IMR-90 (cell line): Measurements from ENCODE around the gene PCYT1B. TPM values are rescaled to one million over a fixed set of nuclear protein-coding genes. Genes with fewer than 3 reads are reported as not detected.

Experiments used
- ATAC-seq: fragments of 200-7000 bp; cut with Tn5 transposase; 2 replicates; pipeline ENCODE4 v1.9.1; 2020; ENCODE audit warnings: low read depth, mild to moderate bottlenecking, moderate library complexity
- BruUV-seq: library from RNA; stranded (reverse); fragments of 400-500 nt; replicated peaks from 2 replicates; lab custom pipeline; 2021; lab: Mats Ljungman, UMichigan
- CTCF ChIA-PET: fragments of 300-600 bp; formaldehyde crosslinking; extraction: SDS; loops from one replicate; lab custom pipeline; 2021; ENCODE audit warnings: antibody characterized with exemption; lab: Yijun Ruan, JAX
- POLR2A ChIA-PET: fragments of 300-600 bp; sonication (Branson Sonifier 250); formaldehyde crosslinking; loops from one replicate; lab custom pipeline; 2022; ENCODE audit warnings: antibody characterized with exemption; ENCODE audit not compliant: unreplicated experiment; lab: Charles Lee
- DNase-seq: peaks from one replicate; pipeline ENCODE4 v3.0.0; 2013
- H2AFZ ChIP-seq: replicated peaks from 2 replicates; pipeline ENCODE3; 2013; ENCODE audit warnings: low read length, mild to moderate bottlenecking; ENCODE audit not compliant: poor library complexity
- H2AK5ac ChIP-seq: 2 replicates; pipeline ENCODE4 v1.6.1; 2013; ENCODE audit warnings: low read depth, low read length, inconsistent platforms
- H2AK9ac ChIP-seq: replicated peaks from 2 replicates; pipeline ENCODE3; 2013; ENCODE audit warnings: mild to moderate bottlenecking, low read depth, low read length, moderate library complexity; ENCODE audit not compliant: poor library complexity
- H2BK120ac ChIP-seq: 2 replicates; pipeline ENCODE4 v1.6.1; 2013; ENCODE audit warnings: low read depth, low read length, inconsistent platforms
- H2BK15ac ChIP-seq: 3 replicates; pipeline ENCODE4 v1.6.1; 2013; ENCODE audit warnings: low read depth, low read length, inconsistent platforms
- H2BK20ac ChIP-seq: 2 replicates; pipeline ENCODE4 v1.6.1; 2013; ENCODE audit warnings: low read depth, mild to moderate bottlenecking, inconsistent platforms, low read length, moderate library complexity
- H2BK5ac ChIP-seq: 2 replicates; pipeline ENCODE4 v1.6.1; 2013; ENCODE audit warnings: mild to moderate bottlenecking, low read depth, low read length, inconsistent platforms; ENCODE audit not compliant: poor library complexity, severe bottlenecking
- H3K14ac ChIP-seq: replicated peaks from 2 replicates; pipeline ENCODE4 v1.6.1; 2013; ENCODE audit warnings: low read depth, low read length, inconsistent platforms
- H3K18ac ChIP-seq: 2 replicates; pipeline ENCODE4 v1.6.1; 2013; ENCODE audit warnings: low read depth, low read length, control low read depth
- H3K23ac ChIP-seq: 2 replicates; pipeline ENCODE4 v1.6.1; 2013; ENCODE audit warnings: low read depth, low read length, inconsistent platforms
- H3K27ac ChIP-seq: 2 replicates; pipeline ENCODE4 v1.5.1; 2013; ENCODE audit warnings: mild to moderate bottlenecking, control low read depth, low read length; ENCODE audit not compliant: insufficient read depth
- H3K27me3 ChIP-seq: 2 replicates; pipeline ENCODE4 v1.6.1; 2013; ENCODE audit warnings: low read length; ENCODE audit not compliant: control insufficient read depth, insufficient read depth
- H3K36me3 ChIP-seq: 2 replicates; pipeline ENCODE4 v1.6.1; 2013; ENCODE audit warnings: low read length, mixed read lengths; ENCODE audit not compliant: control insufficient read depth, insufficient read depth
- H3K4ac ChIP-seq: 2 replicates; pipeline ENCODE4 v1.6.1; 2013; ENCODE audit warnings: low read depth, low read length, inconsistent platforms
- H3K4me1 ChIP-seq: 2 replicates; pipeline ENCODE4 v1.6.1; 2013; ENCODE audit warnings: low read length, mixed read lengths; ENCODE audit not compliant: control insufficient read depth, insufficient read depth
- H3K4me2 ChIP-seq: 2 replicates; pipeline ENCODE4 v1.6.1; 2013; ENCODE audit warnings: low read depth, mild to moderate bottlenecking, control low read depth, low read length, moderate library complexity
- H3K4me3 ChIP-seq: 2 replicates; pipeline ENCODE4 v1.5.1; 2013; ENCODE audit warnings: low read depth, mild to moderate bottlenecking, control low read depth, low read length, moderate library complexity; ENCODE audit not compliant: insufficient read depth
- H3K56ac ChIP-seq: 2 replicates; pipeline ENCODE4 v1.6.1; 2013; ENCODE audit warnings: low read length, inconsistent platforms; ENCODE audit not compliant: insufficient read depth; ENCODE audit errors: extremely low read depth
- H3K79me1 ChIP-seq, 2 experiments: 2 replicates each; pipeline ENCODE4 v1.6.1; 2013; ENCODE audit warnings: low read length in 2 of 2, inconsistent platforms in 1 of 2, low read depth in 1 of 2
- H3K9ac ChIP-seq: 2 replicates; pipeline ENCODE4 v1.6.1; 2013; ENCODE audit warnings: low read depth, low read length, control low read depth
- H3K9me1 ChIP-seq: 2 replicates; pipeline ENCODE4 v1.6.1; 2013; ENCODE audit warnings: low read length, inconsistent platforms; ENCODE audit not compliant: insufficient read depth
- H3K9me3 ChIP-seq: 2 replicates; pipeline ENCODE4 v1.6.1; 2013; ENCODE audit warnings: low read length; ENCODE audit not compliant: control insufficient read depth, insufficient read depth
- H4K20me1 ChIP-seq: 2 replicates; pipeline ENCODE4 v1.6.1; 2013; ENCODE audit warnings: low read length, inconsistent platforms; ENCODE audit not compliant: insufficient read depth
- H4K5ac ChIP-seq: 2 replicates; pipeline ENCODE4 v1.6.1; 2013; ENCODE audit warnings: mild to moderate bottlenecking, low read depth, low read length, control low read depth
- H4K8ac ChIP-seq, 2 experiments: 2 replicates each; pipeline ENCODE4 v1.6.1; 2013; ENCODE audit warnings: low read depth in 2 of 2, low read length in 2 of 2, control low read depth in 1 of 2, inconsistent platforms in 1 of 2
- H4K91ac ChIP-seq: 2 replicates; pipeline ENCODE4 v1.6.1; 2013; ENCODE audit warnings: low read depth, low read length, inconsistent platforms; ENCODE audit not compliant: insufficient read depth
- CEBPB ChIP-seq: IDR thresholded peaks from 2 replicates; pipeline ENCODE4 v1.6.1; 2012; ENCODE audit warnings: low read depth, low read length, improper control_type of control experiment
- CHD1 ChIP-seq: IDR thresholded peaks from 2 replicates; pipeline ENCODE4 v1.6.1; 2012; ENCODE audit warnings: low read depth, low read length, improper control_type of control experiment
- ELK1 ChIP-seq: fragments of 150-350 bp; IDR thresholded peaks from 2 replicates; pipeline ENCODE4 v1.6.1; 2016; ENCODE audit warnings: low read depth, mild to moderate bottlenecking, low read length, moderate library complexity, borderline replicate concordance
- FOS ChIP-seq: fragments of 150-350 bp; IDR thresholded peaks from 2 replicates; pipeline ENCODE4 v1.6.1; 2016; ENCODE audit warnings: low read depth, low read length
- MAZ ChIP-seq: IDR thresholded peaks from 2 replicates; pipeline ENCODE4 v1.6.1; 2012; ENCODE audit warnings: low read depth, mild to moderate bottlenecking, low read length, improper control_type of control experiment, moderate library complexity, borderline replicate concordance
- POLR2A ChIP-seq: IDR thresholded peaks from 2 replicates; pipeline ENCODE4 v1.6.1; 2012; ENCODE audit warnings: mild to moderate bottlenecking, low read depth, low read length
- RAD21 ChIP-seq: IDR thresholded peaks from 2 replicates; pipeline ENCODE4 v1.6.1; 2012; ENCODE audit warnings: low read length, improper control_type of control experiment
- WGBS, 2 experiments: methylation state at CpG; one replicate each; pipeline versions ENCODE4 v1.1.5 to v1.1.7; 2013; ENCODE audit warnings: missing lambda C conversion rate in 2 of 2; ENCODE audit not compliant: insufficient read length in 1 of 2; ENCODE audit errors: extremely low coverage in 2 of 2; 5-methylcytosine and 5-hydroxymethylcytosine counted together
- dilution Hi-C: fragments of 300-500 bp; cut with HindIII; formaldehyde crosslinking; loops from one replicate; pipeline ENCODE4 v1.14.3; 2018; ENCODE audit warnings: low sequenced_read_pairs; ENCODE audit not compliant: unreplicated experiment
- in situ Hi-C: fragments of 300-500 bp; cut with MboI; formaldehyde crosslinking; loops from 3 replicates; pipeline ENCODE4 v1.14.3; 2019; ENCODE audit warnings: low sequenced_read_pairs, inconsistent platforms, mixed read lengths
- intact Hi-C: fragments of 100-400 bp; cut with micrococcal nuclease; formaldehyde crosslinking; loops from 2 replicates; pipeline ENCODE4 v1.10.0; 2022
- polyA plus RNA-seq, 3 experiments: library from polyadenylated mRNA; depleted of rRNA; stranded (reverse); fragments of >200 nt; gene quantifications; 2 replicates each; pipeline ENCODE4 v1.2.3, GENCODE V29; 2012; ENCODE audit warnings: low replicate concordance in 1 of 3
- total RNA-seq: library from RNA; depleted of rRNA; stranded (reverse); fragments of >200 nt; gene quantifications from 2 replicates; pipeline ENCODE4 v1.2.3, GENCODE V29; 2012

PCYT1B gene
- total and polyA plus RNA-seq, 2 of the 4 experiments (the other 2 are of a cell fraction) = under 0.01 to 0.09 TPM

DNA sequence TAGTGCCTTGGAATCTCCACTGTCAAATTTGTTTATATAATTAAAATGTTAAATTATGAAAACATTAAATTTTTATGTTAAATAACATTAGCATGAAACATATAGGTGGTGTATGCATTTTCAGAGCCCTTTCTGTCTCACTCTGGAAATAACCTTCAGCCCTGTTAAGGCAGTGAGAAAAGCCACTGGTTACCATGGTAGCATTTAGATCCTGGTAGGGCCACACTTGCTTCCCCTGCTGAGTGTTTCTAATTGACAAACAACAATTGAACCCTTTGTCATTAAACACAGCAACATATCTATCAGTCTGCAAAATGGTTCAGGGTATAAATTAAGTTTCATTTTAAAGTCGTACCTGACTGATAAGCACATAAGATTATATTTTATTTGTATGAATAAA lies 118.5 kb downstream of the PCYT1B start:
- Histone ChIP-seq H3K9me3 (no peaks in the 10 kb centered on the region), H2BK5ac (no peak overlapping the region), H3K27ac (no peak overlapping the region), H2BK20ac (no peak overlapping the region), H3K14ac (no peak overlapping the region), H3K56ac (no peak overlapping the region), H3K9me1 (no peaks in the 10 kb centered on the region), H3K18ac (no peak overlapping the region), H2AFZ (no peak overlapping the region), H3K4me2 (no peak overlapping the region), H4K20me1 (no peaks in the 10 kb centered on the region), H3K79me1 (no peaks in the 10 kb centered on the region), H3K4ac (no peak overlapping the region), H2BK15ac (no peak overlapping the region), H2AK5ac (no peak overlapping the region), H3K9ac (no peak overlapping the region), H4K8ac (no peak overlapping the region), H3K23ac (no peak overlapping the region), H4K91ac (no peak overlapping the region), H3K4me3 (no peak overlapping the region), H3K4me1 (no peaks in the 10 kb centered on the region), H2AK9ac (no peak overlapping the region), H3K27me3 (no peaks in the 10 kb centered on the region; the same call in 1 of the 2 replicates), H4K5ac (no peak overlapping the region), H2BK120ac (no peak overlapping the region), H3K36me3 (no peaks in the 10 kb centered on the region)
- in situ Hi-C loops = no loop called here
- intact Hi-C loops = no loop called here
- ChIA-PET CTCF (no interaction called here), POLR2A (no interaction called here)
- dilution Hi-C loops = no loop called here
- BruUV-seq = no TSS peak
- TF ChIP-seq POLR2A = no peak
- TF ChIP-seq CHD1 = no peak
- no peak for TF ChIP-seq RAD21
- no peak for TF ChIP-seq CEBPB
- TF ChIP-seq ELK1 = no peak
- TF ChIP-seq FOS = no peak
- TF ChIP-seq MAZ = no peak
- ATAC-seq (no peak), DNase-seq (no peak)
- no CpG with 5 or more reads among the region's 1 CpG for WGBS, 2 experiments
